ENCODE data around the gene MMP23B.
"Not testable (repeated sequence)": the region's sequence is repeated elsewhere in the genome, so short reads cannot be mapped to it uniquely, and the experiment has no call there.

GRCh38 chr1:1636621-1637478 lies 4.9 kb downstream of the MMP23B start:
- TF ChIP-seq CTCF (conservative IDR thresholded peaks at IDR 0.05; ENCODE audit: low read depth, low read length); EZH2 (IDR thresholded peaks at IDR 0.05; ENCODE audit: borderline replicate concordance, low read depth, low read length, poor library complexity, severe bottlenecking): not testable (repeated sequence)
